HCT116 (cell line): ENCODE results near the gene PHPT1. TPM values are rescaled to one million over a fixed set of nuclear protein-coding genes. Genes with fewer than 3 reads are reported as not detected.

Experiments
- ATAC-seq: fragments of 200-7000 bp; cut with Tn5 transposase; 2 replicates; pipeline ENCODE4 v1.9.1; 2020; ENCODE audit warnings: mild to moderate bottlenecking, moderate library complexity
- BruUV-seq: library from RNA; stranded (reverse); fragments of 400-500 nt; replicated peaks from 2 replicates; lab custom pipeline; 2021; lab: Mats Ljungman, UMichigan
- CTCF ChIA-PET: fragments of 300-600 bp; sonication (Branson Sonifier 250); formaldehyde crosslinking; loops from one replicate; lab custom pipeline; 2021; ENCODE audit warnings: antibody characterized with exemption; lab: Charles Lee
- POLR2A ChIA-PET: fragments of 300-600, 350-600 bp; sonication (Branson Sonifier 250); formaldehyde crosslinking; loops from one replicate; lab custom pipeline; 2021; ENCODE audit warnings: antibody characterized with exemption; lab: Charles Lee
- RAD21 ChIA-PET, 2 experiments: fragments of 300-600 bp; sonication (Branson Sonifier 250); formaldehyde crosslinking; loops; one replicate each; lab custom pipeline; 2023; ENCODE audit warnings: low total read pairs in 2 of 2; ENCODE audit not compliant: uncharacterized antibody in 2 of 2, unreplicated experiment in 2 of 2, low non-redundant PET in 1 of 2; lab: Charles Lee
- DNase-seq: peaks from one replicate; pipeline ENCODE4 v3.0.0-alpha.2; 2010; ENCODE audit warnings: low read depth, low spot score
- H2AFZ ChIP-seq: fragments of 200-600 bp; shearing (Covaris generic), sonication (generic); 2 replicates; pipeline ENCODE4 v1.6.1; 2017; ENCODE audit warnings: low read depth, mixed run types, mixed read lengths, antibody characterized with exemption, low read length; ENCODE audit not compliant: poor library complexity, severe bottlenecking
- H3K27ac ChIP-seq: 2 replicates; pipeline ENCODE4 v1.5.1; 2012; ENCODE audit warnings: low read depth, low read length
- H3K27me3 ChIP-seq: fragments of 200-600 bp; sonication (generic); 2 replicates; pipeline ENCODE4 v1.6.1; 2016; ENCODE audit warnings: mixed run types, low read length, mixed read lengths; ENCODE audit not compliant: insufficient read depth
- H3K36me3 ChIP-seq, 2 experiments: fragments of 200-500 bp in 1 of 2; fragments of 200-600 bp in 1 of 2; sonication (Bioruptor generic) in 1 of 2; sonication (generic) in 1 of 2; 2 replicates each; pipeline versions ENCODE4 v1.5.1 to v1.6.1; 2014 to 2016; ENCODE audit warnings: low read length in 2 of 2, inconsistent platforms in 1 of 2, mixed read lengths in 1 of 2, mixed run types in 1 of 2; ENCODE audit not compliant: insufficient read depth in 2 of 2, control insufficient read depth in 1 of 2
- H3K4me1 ChIP-seq, 2 experiments: fragments of 200-600 bp in 1 of 2; sonication (generic) in 1 of 2; 2 replicates each; pipeline versions ENCODE4 v1.5.1 to v1.6.1; 2012 to 2017; ENCODE audit warnings: low read length in 2 of 2, inconsistent platforms in 1 of 2, mild to moderate bottlenecking in 1 of 2, mixed read lengths in 1 of 2, mixed run types in 1 of 2, moderate library complexity in 1 of 2; ENCODE audit not compliant: insufficient read depth in 2 of 2, control insufficient read depth in 1 of 2
- H3K4me2 ChIP-seq: fragments of 200-600 bp; sonication (generic); 2 replicates; pipeline ENCODE4 v1.6.1; 2017; ENCODE audit warnings: mixed run types, low read length, mixed read lengths
- H3K4me3 ChIP-seq, 2 experiments: fragments of 200-600 bp in 1 of 2; sonication (generic) in 1 of 2; replicated peaks in 1 of 2; 2 replicates each; pipeline ENCODE4 v1.5.1; 2011 to 2016; ENCODE audit warnings: low read length in 2 of 2, control low read depth in 1 of 2, low read depth in 1 of 2, mild to moderate bottlenecking in 1 of 2, mixed read lengths in 1 of 2, mixed run types in 1 of 2
- H3K79me2 ChIP-seq: fragments of 200-600 bp; sonication (generic); 2 replicates; pipeline ENCODE4 v1.6.1; 2017; ENCODE audit warnings: mild to moderate bottlenecking, mixed run types, low read length, moderate library complexity, mixed read lengths; ENCODE audit not compliant: insufficient read depth
- H3K9ac ChIP-seq: fragments of 200-600 bp; sonication (generic); 2 replicates; pipeline ENCODE4 v1.6.1; 2016; ENCODE audit warnings: low read length, mixed read lengths
- H3K9me2 ChIP-seq: fragments of 200-600 bp; sonication (generic), shearing (Covaris generic); 2 replicates; pipeline ENCODE4 v1.6.1; 2017; ENCODE audit warnings: mixed run types, mild to moderate bottlenecking, moderate library complexity; ENCODE audit not compliant: insufficient read depth
- H3K9me3 ChIP-seq, 2 experiments: fragments of 200-500 bp in 1 of 2; fragments of 200-600 bp in 1 of 2; sonication (Bioruptor generic) in 1 of 2; sonication (generic) in 1 of 2; 2 replicates each; pipeline ENCODE4 v1.6.1; 2014 to 2017; ENCODE audit warnings: low read length in 2 of 2, mixed read lengths in 2 of 2, inconsistent platforms in 1 of 2, low read depth in 1 of 2, mild to moderate bottlenecking in 1 of 2, mixed run types in 1 of 2, moderate library complexity in 1 of 2; ENCODE audit not compliant: control insufficient read depth in 1 of 2, insufficient read depth in 1 of 2
- H4K20me1 ChIP-seq: fragments of 200-600 bp; sonication (generic), shearing (Covaris generic); 2 replicates; pipeline ENCODE4 v1.6.1; 2017; ENCODE audit warnings: mixed run types, mild to moderate bottlenecking, moderate library complexity; ENCODE audit not compliant: insufficient read depth
- CBX3 ChIP-seq: IDR thresholded peaks from 2 replicates; pipeline ENCODE4 v1.6.1; 2012; ENCODE audit warnings: low read depth
- CEBPB ChIP-seq: IDR thresholded peaks from 2 replicates; pipeline ENCODE4 v1.6.1; 2012; ENCODE audit warnings: low read depth
- ELF1 ChIP-seq: IDR thresholded peaks from 2 replicates; pipeline ENCODE4 v1.6.1; 2012; ENCODE audit warnings: low read depth, borderline replicate concordance
- EZH2phosphoT487 ChIP-seq: fragments of 200-600 bp; IDR thresholded peaks from 2 replicates; pipeline ENCODE4 v1.6.1; 2018; ENCODE audit warnings: antibody characterized with exemption, borderline replicate concordance
- JUND ChIP-seq: IDR thresholded peaks from 2 replicates; pipeline ENCODE4 v1.6.1; 2012
- POLR2AphosphoS5 ChIP-seq: IDR thresholded peaks from 2 replicates; pipeline ENCODE4 v1.6.1; 2011; ENCODE audit warnings: mild to moderate bottlenecking, low read depth, low read length, moderate library complexity
- SIN3A ChIP-seq: IDR thresholded peaks from 2 replicates; pipeline ENCODE4 v1.6.1; 2012; ENCODE audit warnings: low read depth
- SRF ChIP-seq: IDR thresholded peaks from 2 replicates; pipeline ENCODE4 v1.6.1; 2012; ENCODE audit warnings: low read depth
- TCF7L2 ChIP-seq: IDR thresholded peaks from 2 replicates; pipeline ENCODE4 v1.7.0; 2011; ENCODE audit warnings: borderline replicate concordance, inconsistent platforms; ENCODE audit not compliant: insufficient read depth, insufficient read length; ENCODE audit errors: extremely low read depth
- ZFX ChIP-seq: fragments of 450-650 bp; IDR thresholded peaks from 2 replicates; pipeline ENCODE4 v1.6.1; 2017
- ZNF274 ChIP-seq: fragments of 200-500 bp; sonication (Bioruptor generic); IDR thresholded peaks from 2 replicates; pipeline ENCODE4 v1.6.1; 2014; ENCODE audit warnings: mild to moderate bottlenecking, low read depth, low read length, inconsistent platforms
- intact Hi-C: fragments of 100-400 bp; cut with micrococcal nuclease; formaldehyde crosslinking; loops from 2 replicates; pipeline ENCODE4 v1.10.0; 2022
- total RNA-seq: library from RNA; stranded (reverse); gene quantifications from one replicate; pipeline ENCODE4 v1.2.1, GENCODE V29; 2021; ENCODE audit not compliant: unreplicated experiment
- TF ChIP-seq, protein P1 (sequence below), 3 experiments: fragments of 200-600 bp in 1 of 3; sonication (generic) in 1 of 3; IDR thresholded peaks in 2 of 3; conservative IDR thresholded peaks in 1 of 3; 2 replicates each; pipeline ENCODE4 v1.5.1; 2012 to 2017; ENCODE audit warnings: low read depth in 2 of 3, low read length in 2 of 3, antibody characterized with exemption in 1 of 3, borderline replicate concordance in 1 of 3, control low read depth in 1 of 3, mild to moderate bottlenecking in 1 of 3, mixed read lengths in 1 of 3, mixed run types in 1 of 3, moderate library complexity in 1 of 3; ENCODE audit not compliant: insufficient read depth in 1 of 3
- TF ChIP-seq, protein P2 (sequence below): IDR thresholded peaks from 2 replicates; pipeline ENCODE4 v1.6.1; 2012
- TF ChIP-seq, protein P3 (sequence below): IDR thresholded peaks from 2 replicates; pipeline ENCODE4 v1.6.1; 2011; ENCODE audit warnings: mild to moderate bottlenecking, low read length, moderate library complexity; ENCODE audit not compliant: insufficient replicate concordance; ENCODE audit errors: extremely low read depth

Gene PHPT1
- total RNA-seq, 1 experiment from 2014 or later = 148 TPM

DNA sequence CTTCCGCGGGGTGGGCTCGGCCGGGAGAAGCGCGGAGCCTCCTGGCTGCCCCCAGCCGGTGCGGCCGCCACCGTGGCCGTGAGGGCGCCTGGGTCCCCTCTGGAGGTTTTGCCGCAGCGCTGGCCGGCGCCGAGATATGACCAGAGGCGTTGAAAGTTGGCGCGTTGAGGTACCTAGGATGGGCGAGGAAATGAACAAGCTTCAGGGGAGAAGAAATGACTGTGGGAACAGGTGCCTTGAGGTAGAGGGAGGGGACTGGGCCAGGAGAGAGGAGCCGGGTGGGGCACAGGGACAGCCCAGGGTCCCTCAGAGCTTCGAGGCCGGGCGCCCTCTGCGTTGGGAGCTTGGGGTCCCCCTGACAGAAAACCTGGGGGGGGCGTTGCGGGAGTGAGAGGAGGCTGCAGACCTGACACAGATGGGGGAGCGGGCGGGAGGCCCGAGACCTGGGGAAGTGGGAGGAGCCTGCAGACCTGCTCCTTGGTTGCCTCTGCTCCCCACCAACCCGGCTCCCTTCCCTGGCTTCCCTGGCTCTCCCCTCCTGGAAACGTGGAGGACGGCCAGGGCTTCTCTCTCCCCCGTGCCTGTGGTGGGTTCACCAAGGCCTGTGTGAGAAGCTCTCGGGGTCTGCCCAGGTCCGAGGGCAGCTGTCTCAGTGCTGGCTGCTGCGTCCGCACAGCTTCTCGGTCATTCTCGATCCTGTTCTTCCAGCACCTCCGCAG lies 27.2 kb upstream of the PHPT1 start:
- Histone ChIP-seq H2AFZ (no peak overlapping the region), H3K9me2 (no peaks in the 10 kb centered on the region), H4K20me1 (no peaks in the 10 kb centered on the region)
- DNase-seq = no peak
- RAD21 ChIA-PET = no interaction called here
- TF ChIP-seq POLR2AphosphoS5 (no peak), SRF (no peak), CBX3 (no peak)
- TF ChIP-seq, all 23 proteins: peak for 0
- POLR2A ChIA-PET = no interaction called here
- peaks cover 6% of the 10 kb centered on the region; the same call in 1 of the 2 replicates for H3K79me2 ChIP-seq
- H3K27ac ChIP-seq = no peak overlapping the region
- no TSS peak for BruUV-seq
- no peak overlapping the region for H3K4me3 ChIP-seq
- CTCF ChIA-PET = no interaction called here
- no peaks in the 10 kb centered on the region for H3K4me1 ChIP-seq
- H3K9me3 ChIP-seq = no peaks in the 10 kb centered on the region
- intact Hi-C loops = no loop called here
- no peak for ATAC-seq
- H3K4me2 ChIP-seq = no peak overlapping the region
- no peak overlapping the region for H3K9ac ChIP-seq
- H3K27me3 ChIP-seq = no peaks in the 10 kb centered on the region
- H3K36me3 ChIP-seq = peaks cover 0 to 8% of the 10 kb centered on the region in 2 experiments; a peak in 3 of 4 replicates

DNA sequence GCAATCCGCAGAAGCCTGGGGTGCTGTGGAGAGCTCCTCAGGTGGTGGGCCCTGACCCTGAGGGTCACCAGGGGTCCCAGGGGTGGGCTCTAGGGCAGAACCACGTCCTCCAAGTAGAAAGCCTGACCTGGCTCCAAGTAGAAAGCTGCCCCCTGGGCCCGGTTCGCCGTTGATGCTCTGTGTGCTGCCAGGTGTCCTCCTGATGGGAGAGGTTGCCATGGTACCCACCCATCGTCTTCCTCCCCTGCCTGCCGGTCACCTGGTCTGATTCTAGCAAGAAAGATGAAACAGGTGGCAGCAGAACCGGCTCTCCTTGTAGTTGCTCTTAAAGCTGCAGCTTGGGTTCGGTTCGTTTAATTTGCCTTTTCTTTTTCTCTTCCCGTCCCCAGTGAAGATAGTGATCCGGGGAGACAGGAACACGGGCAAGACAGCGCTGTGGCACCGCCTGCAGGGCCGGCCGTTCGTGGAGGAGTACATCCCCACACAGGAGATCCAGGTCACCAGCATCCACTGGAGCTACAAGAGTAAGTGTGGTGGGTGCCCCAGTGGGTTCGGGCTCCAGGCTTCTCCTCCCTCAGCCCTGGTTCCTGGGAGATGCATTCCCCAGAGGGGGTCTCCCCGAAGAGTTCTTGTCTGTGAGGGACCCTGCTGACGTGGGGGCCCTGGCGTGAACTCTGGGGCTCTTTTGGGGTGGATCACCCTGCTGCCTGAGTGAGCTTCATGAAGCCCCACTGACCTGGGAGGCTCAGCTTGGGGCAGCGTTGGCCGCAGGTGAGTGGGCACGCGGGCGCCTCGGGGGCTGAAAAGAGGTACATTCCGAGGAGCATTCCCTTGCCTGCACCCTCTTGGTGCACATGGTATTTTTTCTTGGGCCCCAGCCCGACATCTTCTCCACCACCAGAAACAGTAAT lies 25.8 kb upstream of the PHPT1 start:
- H4K20me1 ChIP-seq = no peaks in the 10 kb centered on the region
- H3K79me2 ChIP-seq = peaks cover 4% of the 10 kb centered on the region; the same call in 1 of the 2 replicates
- H3K4me1 ChIP-seq = no peaks in the 10 kb centered on the region
- H3K27me3 ChIP-seq = no peaks in the 10 kb centered on the region
- no peak overlapping the region for H3K27ac ChIP-seq
- TF ChIP-seq TCF7L2 (no peak), ZFX (no peak), CEBPB (no peak), ELF1 (no peak), EZH2phosphoT487 (no peak), ZNF274 (no peak), SIN3A (no peak), JUND (no peak), SRF (no peak)
- TF ChIP-seq, protein P1, sequence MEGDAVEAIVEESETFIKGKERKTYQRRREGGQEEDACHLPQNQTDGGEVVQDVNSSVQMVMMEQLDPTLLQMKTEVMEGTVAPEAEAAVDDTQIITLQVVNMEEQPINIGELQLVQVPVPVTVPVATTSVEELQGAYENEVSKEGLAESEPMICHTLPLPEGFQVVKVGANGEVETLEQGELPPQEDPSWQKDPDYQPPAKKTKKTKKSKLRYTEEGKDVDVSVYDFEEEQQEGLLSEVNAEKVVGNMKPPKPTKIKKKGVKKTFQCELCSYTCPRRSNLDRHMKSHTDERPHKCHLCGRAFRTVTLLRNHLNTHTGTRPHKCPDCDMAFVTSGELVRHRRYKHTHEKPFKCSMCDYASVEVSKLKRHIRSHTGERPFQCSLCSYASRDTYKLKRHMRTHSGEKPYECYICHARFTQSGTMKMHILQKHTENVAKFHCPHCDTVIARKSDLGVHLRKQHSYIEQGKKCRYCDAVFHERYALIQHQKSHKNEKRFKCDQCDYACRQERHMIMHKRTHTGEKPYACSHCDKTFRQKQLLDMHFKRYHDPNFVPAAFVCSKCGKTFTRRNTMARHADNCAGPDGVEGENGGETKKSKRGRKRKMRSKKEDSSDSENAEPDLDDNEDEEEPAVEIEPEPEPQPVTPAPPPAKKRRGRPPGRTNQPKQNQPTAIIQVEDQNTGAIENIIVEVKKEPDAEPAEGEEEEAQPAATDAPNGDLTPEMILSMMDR (IDR thresholded peaks at IDR 0.05 in 2 of 3, conservative IDR thresholded peaks at IDR 0.05 in 1 of 3; ENCODE audit: borderline replicate concordance in 1 of 3, insufficient read depth in 1 of 3, low read depth in 2 of 3, low read length in 2 of 3) = no peak
- TF ChIP-seq, protein P2, sequence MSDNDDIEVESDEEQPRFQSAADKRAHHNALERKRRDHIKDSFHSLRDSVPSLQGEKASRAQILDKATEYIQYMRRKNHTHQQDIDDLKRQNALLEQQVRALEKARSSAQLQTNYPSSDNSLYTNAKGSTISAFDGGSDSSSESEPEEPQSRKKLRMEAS = no peak
- TF ChIP-seq, protein P3, sequence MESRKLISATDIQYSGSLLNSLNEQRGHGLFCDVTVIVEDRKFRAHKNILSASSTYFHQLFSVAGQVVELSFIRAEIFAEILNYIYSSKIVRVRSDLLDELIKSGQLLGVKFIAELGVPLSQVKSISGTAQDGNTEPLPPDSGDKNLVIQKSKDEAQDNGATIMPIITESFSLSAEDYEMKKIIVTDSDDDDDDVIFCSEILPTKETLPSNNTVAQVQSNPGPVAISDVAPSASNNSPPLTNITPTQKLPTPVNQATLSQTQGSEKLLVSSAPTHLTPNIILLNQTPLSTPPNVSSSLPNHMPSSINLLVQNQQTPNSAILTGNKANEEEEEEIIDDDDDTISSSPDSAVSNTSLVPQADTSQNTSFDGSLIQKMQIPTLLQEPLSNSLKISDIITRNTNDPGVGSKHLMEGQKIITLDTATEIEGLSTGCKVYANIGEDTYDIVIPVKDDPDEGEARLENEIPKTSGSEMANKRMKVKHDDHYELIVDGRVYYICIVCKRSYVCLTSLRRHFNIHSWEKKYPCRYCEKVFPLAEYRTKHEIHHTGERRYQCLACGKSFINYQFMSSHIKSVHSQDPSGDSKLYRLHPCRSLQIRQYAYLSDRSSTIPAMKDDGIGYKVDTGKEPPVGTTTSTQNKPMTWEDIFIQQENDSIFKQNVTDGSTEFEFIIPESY = no peak
- RAD21 ChIA-PET = no interaction called here
- no peak overlapping the region for H3K4me2 ChIP-seq
- POLR2A ChIA-PET = no interaction called here
- H3K4me3 ChIP-seq = no peak overlapping the region
- H3K36me3 ChIP-seq = peaks cover 0 to 8% of the 10 kb centered on the region in 2 experiments; a peak in 3 of 4 replicates
- CTCF ChIA-PET = no interaction called here
- H3K9me2 ChIP-seq = no peaks in the 10 kb centered on the region
- intact Hi-C loops = no loop called here
- no TSS peak for BruUV-seq
- no peak overlapping the region for H2AFZ ChIP-seq
- H3K9ac ChIP-seq = no peak overlapping the region
- ATAC-seq = no peak
- H3K9me3 ChIP-seq = no peaks in the 10 kb centered on the region
- DNase-seq = no peak
